AG04449 (cell line): ENCODE data around the gene SEC24C.
"Not testable (repeated sequence)": the region's sequence is repeated elsewhere in the genome, so short reads cannot be mapped to it uniquely, and the experiment has no call there.

Experiments used
- CTCF ChIA-PET: fragments of 350-600 bp; formaldehyde crosslinking; extraction: SDS; loops from one replicate; lab custom pipeline; 2021; ENCODE audit warnings: antibody characterized with exemption; lab: Yijun Ruan, JAX
- POLR2A ChIA-PET: fragments of 400-600, 350-600 bp; formaldehyde crosslinking; extraction: SDS; loops from one replicate; lab custom pipeline; 2020; ENCODE audit warnings: antibody characterized with exemption, inconsistent platforms; lab: Yijun Ruan, JAX
- DNase-seq: peaks from one replicate; pipeline ENCODE4 v3.0.0-alpha.2; 2010; ENCODE audit warnings: low read depth, low spot score
- H3K4me3 ChIP-seq: 2 replicates; pipeline ENCODE4 v1.5.1; 2011; ENCODE audit warnings: low read depth, mild to moderate bottlenecking, control low read depth, low read length
- CTCF ChIP-seq: IDR thresholded peaks from one replicate; pipeline ENCODE4 v1.5.1; 2011; ENCODE audit warnings: mild to moderate bottlenecking, moderate library complexity, low read length, control low read depth, inconsistent platforms; ENCODE audit not compliant: insufficient read depth; ENCODE audit errors: missing control alignments

SEC24C gene

GRCh38 chr10:73732426-73732825, 11.7 kb upstream of the SEC24C start:
- DNase-seq, result no peak
- TF ChIP-seq CTCF, result no peak
- no peak overlapping the region for H3K4me3 ChIP-seq
- ChIA-PET POLR2A (interaction anchor here (4.3 kb wide), 1 partner anchor 11 kb away, joined by 28 read pairs; the partner anchor contains the start of gene SEC24C), CTCF (interaction anchor here (1.2 kb wide), 1 partner anchor 203 kb away, joined by 3 read pairs; no protein-coding TSS in a partner anchor)

DNA sequence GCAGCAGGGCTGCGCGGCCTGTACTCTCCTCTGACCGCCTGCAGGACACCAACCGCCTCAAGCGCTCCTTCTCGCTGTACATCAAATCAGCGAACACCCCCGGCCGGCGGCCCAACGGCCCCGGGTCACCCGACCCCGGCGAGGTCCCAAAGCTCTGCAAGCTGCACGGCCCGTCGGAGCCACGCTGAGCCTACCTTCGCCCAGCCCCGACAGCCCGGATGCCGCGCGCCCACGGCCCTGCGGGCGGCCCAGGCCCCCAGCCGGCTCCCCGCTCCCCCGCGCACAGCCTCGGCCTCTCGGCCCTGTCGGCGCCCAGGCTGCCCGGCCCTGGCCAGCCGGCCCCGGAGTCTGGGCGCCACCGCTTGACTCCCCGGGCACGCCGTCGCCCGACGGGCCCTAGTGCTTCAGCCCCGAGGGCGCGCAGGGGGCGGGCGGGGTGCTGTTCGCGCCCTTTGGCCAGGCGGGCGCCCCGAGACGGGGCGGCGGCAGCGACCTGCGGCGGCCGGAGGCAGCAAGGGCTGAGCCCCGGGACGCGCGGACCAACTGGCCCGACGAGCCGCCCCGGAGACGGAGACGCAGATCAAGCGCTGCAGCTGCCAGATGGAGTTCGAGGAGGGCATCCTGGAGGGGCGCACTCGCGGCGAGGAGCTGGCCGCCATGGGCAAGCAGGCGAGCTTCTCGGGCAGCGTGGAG, 11.1 kb upstream of the SEC24C start:
- TF ChIP-seq CTCF, result no peak
- ChIA-PET POLR2A (interaction anchor here (4.3 kb wide), 1 partner anchor 10 kb away, joined by 28 read pairs; the partner anchor contains the start of gene SEC24C), CTCF (interaction anchor here (1.1 kb wide), 1 partner anchor 87 kb away, joined by 3 read pairs; no protein-coding TSS in a partner anchor)
- no peak for DNase-seq
- no peak overlapping the region for H3K4me3 ChIP-seq

DNA sequence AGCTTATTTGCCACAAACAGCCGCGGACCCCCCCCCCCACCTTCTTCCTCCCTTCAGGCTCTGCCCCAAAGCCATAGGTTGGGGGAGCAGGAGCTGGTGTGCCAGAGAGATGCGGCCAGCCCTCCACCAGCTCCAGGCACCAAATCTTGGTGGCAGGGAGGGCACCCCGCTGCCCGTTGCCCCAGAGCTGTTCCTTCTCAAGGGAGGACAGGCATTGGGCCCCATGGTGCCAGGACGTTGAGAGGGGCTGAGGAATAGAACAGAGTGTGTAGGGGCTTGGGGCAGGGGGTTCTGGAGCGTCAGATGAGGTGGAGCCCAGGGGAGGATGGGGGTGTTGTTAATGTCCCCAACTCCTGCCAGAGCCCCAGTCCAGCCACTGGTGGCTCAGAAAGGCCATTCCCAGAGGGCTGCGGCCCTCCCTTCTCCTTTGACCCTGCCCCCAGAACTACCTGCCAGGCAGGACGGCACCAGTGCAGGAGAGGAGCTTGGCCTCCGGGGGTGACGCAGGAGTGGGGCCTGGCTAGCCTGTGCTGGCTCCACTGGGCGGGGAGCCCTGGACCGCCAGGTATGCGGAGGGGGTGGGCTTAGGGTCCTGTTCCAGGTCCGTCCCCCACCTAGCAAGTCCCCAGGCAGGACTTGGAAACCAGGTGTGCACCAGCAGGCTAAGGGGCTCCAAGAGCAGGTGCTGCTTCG, 10.0 kb upstream of the SEC24C start:
- POLR2A ChIA-PET, result interaction anchor here (0.9 kb wide), 1 partner anchor 10 kb away, joined by 3 read pairs; the partner anchor contains the start of gene SEC24C
- no peak for DNase-seq
- CTCF ChIA-PET, result no interaction called here
- H3K4me3 ChIP-seq, result no peak overlapping the region
- TF ChIP-seq CTCF, result no peak

DNA sequence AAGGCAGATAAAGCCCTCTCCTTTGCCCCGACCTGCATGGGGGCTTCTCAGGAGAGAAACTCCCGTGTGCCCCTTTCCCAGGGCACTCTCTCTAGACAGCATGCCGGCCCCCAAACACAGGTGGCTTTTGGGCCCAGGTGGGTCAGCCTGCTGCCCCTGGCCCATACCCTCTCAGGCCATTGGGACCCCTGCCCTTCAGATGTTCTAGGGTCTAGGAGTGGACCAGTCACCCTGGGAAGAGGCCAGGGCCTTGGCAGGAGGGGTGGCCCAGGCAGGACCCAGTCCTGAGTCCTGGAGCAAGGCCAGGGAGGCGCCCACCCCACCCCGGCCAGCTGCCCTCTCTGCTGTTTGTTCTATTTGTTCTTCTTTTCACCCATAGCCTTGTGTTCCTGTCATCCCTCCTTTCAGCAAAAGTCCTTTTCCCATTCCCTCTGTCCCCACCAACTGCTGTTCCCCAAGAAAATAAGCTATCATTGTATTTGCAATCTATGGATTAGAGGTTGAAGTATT, 9.3 kb upstream of the SEC24C start:
- TF ChIP-seq CTCF, result no peak
- H3K4me3 ChIP-seq, result no peak overlapping the region
- POLR2A ChIA-PET, result no interaction called here
- no peak for DNase-seq
- CTCF ChIA-PET, result no interaction called here

- POLR2A ChIA-PET, DNase-seq, CTCF ChIA-PET, H3K4me3 ChIP-seq: not testable (repeated sequence)
Measured at GRCh38 chr10:73740501-73741254, 3.5 kb upstream of the SEC24C start.

DNA sequence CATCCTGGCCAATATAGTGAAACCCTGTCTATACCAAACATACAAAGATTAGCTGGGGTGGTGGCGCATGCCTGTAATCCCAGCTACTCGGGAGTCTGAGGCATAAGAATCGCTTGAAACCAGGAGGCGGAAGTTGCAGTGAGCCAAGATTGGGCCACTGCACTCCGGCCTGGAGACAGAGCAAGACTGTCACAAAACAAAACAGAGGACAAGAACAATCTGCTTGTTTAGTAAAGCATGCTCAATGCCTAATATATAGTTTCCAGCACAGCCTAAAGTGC, 1.8 kb upstream of the SEC24C start:
- no peak overlapping the region for H3K4me3 ChIP-seq
- POLR2A ChIA-PET, result interaction anchor here (3.7 kb wide), 1 partner anchor 11 kb away, joined by 28 read pairs; no protein-coding TSS in a partner anchor
- no peak for TF ChIP-seq CTCF
- DNase-seq, result no peak
- CTCF ChIA-PET, result interaction anchor here (1.1 to 2.1 kb wide), 2 partner anchors 11 to 213 kb away, joined by 3 to 5 read pairs; no protein-coding TSS in a partner anchor
